Peyer's patch (tissue), 4 donors: ENCODE measurements around the gene ATP1A2.

ENCODE experiments used
- POLR2A ChIP-seq, 2 donors: fragments of 450-650 bp; IDR thresholded peaks; one replicate each; pipeline ENCODE4 v1.5.1; 2017; ENCODE audit warnings: antibody characterized with exemption in 2 of 2, mild to moderate bottlenecking in 2 of 2, moderate library complexity in 2 of 2
- TF ChIP-seq, protein P1 (sequence below), 6 experiments: fragments of 450-650 bp in 4 of 6; fragments of 200-600 bp in 2 of 6; sonication (generic) in 1 of 6; IDR thresholded peaks; one replicate each; pipeline ENCODE4 v1.5.1; 2017 to 2019; ENCODE audit warnings: antibody characterized with exemption in 6 of 6, mild to moderate bottlenecking in 3 of 6, moderate library complexity in 1 of 6

DNA sequence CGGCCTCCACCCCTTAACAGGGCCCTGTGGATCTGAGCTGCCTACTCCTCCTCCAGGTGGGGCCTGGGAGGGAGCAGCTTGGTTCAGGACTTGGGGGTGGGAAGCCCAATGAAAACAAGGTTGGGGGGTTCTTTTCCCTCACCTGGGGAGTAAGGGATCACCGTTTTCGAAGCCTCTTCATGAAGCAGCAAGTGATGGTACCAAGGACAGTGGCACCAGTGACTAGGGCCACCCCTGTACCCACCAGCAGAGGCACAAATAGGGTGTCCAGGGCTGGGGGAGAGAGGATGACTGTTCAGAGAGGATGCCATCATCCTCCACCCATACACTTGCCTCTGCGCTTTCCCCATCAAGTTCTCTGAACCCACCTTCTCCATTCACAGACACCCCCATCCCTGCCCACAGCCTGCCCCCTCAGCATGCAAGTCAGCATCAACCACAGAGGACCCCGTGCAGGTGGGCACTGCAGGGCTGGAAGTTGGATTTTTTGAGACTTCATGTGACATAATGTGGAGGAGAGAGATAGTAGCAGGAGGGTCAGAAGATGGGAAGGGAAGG lies 23.8 kb upstream of the ATP1A2 start:
- no peak for TF ChIP-seq POLR2A (IDR thresholded peaks at IDR 0.05)
- TF ChIP-seq, protein P1, sequence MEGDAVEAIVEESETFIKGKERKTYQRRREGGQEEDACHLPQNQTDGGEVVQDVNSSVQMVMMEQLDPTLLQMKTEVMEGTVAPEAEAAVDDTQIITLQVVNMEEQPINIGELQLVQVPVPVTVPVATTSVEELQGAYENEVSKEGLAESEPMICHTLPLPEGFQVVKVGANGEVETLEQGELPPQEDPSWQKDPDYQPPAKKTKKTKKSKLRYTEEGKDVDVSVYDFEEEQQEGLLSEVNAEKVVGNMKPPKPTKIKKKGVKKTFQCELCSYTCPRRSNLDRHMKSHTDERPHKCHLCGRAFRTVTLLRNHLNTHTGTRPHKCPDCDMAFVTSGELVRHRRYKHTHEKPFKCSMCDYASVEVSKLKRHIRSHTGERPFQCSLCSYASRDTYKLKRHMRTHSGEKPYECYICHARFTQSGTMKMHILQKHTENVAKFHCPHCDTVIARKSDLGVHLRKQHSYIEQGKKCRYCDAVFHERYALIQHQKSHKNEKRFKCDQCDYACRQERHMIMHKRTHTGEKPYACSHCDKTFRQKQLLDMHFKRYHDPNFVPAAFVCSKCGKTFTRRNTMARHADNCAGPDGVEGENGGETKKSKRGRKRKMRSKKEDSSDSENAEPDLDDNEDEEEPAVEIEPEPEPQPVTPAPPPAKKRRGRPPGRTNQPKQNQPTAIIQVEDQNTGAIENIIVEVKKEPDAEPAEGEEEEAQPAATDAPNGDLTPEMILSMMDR (IDR thresholded peaks at IDR 0.05): no peak
